Lower leg skin (tissue), 3 donors: ENCODE results near the gene TREH.

Source experiments
- CTCF ChIP-seq, 3 donors: fragments of 450-650 bp; IDR thresholded peaks; one replicate each; pipeline ENCODE4 v1.5.1; 2016; ENCODE audit warnings: antibody characterized with exemption in 3 of 3, mild to moderate bottlenecking in 3 of 3, moderate library complexity in 2 of 3
- POLR2A ChIP-seq, 2 donors: fragments of 450-650 bp; IDR thresholded peaks; one replicate each; pipeline ENCODE4 v1.6.1; 2016 to 2017; ENCODE audit warnings: antibody characterized with exemption in 2 of 2, mild to moderate bottlenecking in 1 of 2, moderate library complexity in 1 of 2

GRCh38 chr11:118663381-118663780 is 16.1 kb downstream of the TREH start:
- TF ChIP-seq CTCF (IDR thresholded peaks at IDR 0.05) (no peak), POLR2A (IDR thresholded peaks at IDR 0.05) (no peak)
